Colon (tissue), 2 donors: Measurements from ENCODE around the gene CPB1.
"Not testable (repeated sequence)": the region's sequence is repeated elsewhere in the genome, so short reads cannot be mapped to it uniquely, and the experiment has no call there.

Experiments
- FAIRE-seq: peaks from 2 replicates; lab custom pipeline; 2012; peaks lifted over from hg19 to GRCh38; lab: Jason Lieb, UNC
- donor health status: control.
- donor health status: control.

CPB1 gene

DNA sequence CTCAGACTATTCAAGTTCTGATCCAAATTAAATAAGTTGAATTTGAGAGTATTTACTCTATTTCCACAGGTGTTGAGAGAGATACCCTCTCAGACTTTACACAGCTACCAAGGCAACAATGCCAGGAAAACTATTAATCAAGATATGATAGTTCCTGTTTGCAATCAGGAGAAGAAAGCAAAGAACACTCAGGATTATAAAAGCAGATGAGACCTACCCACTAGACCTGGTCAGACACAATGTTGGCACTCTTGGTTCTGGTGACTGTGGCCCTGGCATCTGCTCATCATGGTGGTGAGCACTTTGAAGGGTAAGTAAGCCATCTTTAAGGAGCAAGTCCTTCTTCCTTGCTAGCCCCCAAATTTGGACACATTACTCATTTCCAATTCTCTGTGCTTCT is at the start of gene CPB1:
CPB1 (plus strand) TSS at position 227 of the 400 bp plus-strand sequence; CDS start at position 240, 13 bp downstream.
- no peak for FAIRE-seq

DNA sequence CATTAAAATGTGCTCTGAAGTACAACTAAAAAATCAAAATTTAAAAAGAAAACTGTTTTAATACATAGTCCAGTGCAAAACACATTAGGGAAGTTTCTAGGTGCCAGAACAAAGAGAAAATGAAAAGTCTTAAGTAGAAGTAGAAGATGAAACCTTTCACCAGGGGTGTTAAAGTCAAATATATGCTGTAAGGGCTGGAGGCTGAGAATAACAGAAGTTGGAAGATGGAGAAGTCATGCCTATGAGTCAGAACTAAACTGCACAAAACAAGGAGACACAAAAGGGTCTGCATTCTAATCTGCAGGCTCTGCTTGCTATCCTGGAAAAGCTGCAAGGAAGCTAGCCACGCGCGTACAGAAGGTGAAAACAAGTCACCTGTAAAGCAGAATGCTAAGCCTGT is 48.7 kb upstream of the CPB1 start:
- no peak for FAIRE-seq

DNA sequence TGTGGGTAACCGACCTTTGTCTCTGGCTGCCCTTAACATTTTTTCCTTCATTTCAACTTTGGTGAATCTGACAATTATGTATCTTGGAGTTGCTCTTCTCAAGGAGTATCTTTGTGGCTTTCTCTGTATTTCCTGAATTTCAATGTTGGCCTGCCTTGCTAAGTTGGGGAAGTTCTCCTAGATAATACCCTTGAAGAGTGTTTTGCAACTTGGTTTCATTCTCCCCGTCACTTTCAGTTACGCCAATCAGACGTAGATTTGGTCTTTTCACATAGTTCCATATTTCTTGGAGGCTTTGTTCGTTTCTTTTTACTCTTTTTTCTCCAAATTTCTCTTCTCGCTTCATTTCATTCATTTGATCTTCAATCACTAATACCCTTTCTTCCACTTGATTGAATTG is 42.6 kb upstream of the CPB1 start:
- not testable (repeated sequence) for FAIRE-seq

DNA sequence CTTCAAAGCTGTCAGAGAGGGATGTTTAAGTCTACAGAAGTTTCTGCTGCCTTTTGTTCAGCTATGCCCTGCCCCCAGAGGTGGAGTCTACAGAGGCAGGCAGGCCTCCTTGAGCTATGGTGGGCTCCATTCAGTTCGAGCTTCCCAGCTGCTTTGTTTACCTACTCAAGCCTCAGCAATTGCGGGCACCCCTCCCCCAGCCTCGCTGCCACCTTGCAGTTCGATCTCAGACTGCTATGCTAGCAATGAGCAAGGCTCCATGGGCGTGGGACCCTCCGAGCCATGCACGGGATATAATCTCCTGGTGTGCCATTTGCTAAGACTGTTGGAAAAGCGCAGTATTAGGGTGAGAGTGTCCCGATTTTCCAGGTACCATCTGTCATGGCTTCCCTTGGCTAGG is 41.5 kb upstream of the CPB1 start:
- not testable (repeated sequence) for FAIRE-seq

DNA sequence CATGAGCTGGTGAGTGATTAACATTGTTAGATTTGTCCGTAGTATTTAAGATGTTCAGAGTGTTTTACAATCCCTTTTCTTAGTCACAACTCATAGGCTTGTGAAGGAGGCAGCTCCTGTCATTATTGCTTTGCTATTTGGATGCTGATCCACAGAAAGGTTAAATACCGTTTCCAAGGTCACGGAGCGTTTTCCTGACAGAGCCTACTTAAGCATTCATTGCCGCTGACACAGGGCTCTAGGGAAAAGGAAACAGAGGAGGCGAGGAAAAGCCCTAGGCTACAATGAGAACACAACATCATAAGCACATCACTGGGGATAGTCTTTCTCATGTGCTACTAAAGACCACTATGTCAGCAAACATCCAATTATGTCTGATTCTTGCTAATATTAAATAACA is 38.5 kb upstream of the CPB1 start:
- no peak for FAIRE-seq

DNA sequence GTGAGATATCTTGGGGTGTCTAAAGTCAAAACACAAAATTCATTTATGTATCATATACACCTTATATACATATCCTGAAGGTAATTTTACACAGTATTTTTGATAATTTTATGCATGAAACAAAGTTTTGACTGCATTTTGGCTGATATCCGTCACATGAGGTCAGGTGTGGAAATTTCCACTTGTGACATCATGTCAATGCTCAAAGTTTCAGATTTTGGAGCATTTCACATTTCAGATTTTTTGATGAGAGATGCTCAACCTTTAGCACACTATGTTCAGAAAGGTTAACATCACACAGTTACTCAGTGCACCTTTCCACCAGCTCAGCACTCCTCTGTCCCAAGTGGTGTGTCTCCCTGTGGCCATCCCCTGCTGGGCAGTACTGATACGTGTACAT is 37.7 kb upstream of the CPB1 start:
- no peak for FAIRE-seq

DNA sequence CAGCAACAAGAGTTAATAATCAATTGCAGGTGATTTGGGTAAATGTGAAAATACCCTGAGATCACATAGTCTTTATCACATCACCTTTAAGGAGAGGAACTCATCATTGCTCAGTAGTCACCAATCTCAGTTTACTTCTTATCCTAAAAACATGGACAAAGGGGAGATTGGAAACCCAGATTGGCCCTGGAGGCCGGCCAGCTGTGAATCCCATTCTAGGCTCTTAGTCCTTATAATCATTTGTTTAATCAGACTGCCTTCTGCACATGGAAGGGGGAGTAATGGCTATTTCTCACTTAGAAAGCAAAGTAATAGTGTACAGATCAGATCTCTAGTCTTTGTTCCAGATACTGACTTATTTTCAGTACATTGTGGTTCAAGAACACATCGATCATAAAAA is 37.2 kb upstream of the CPB1 start:
- no peak for FAIRE-seq

DNA sequence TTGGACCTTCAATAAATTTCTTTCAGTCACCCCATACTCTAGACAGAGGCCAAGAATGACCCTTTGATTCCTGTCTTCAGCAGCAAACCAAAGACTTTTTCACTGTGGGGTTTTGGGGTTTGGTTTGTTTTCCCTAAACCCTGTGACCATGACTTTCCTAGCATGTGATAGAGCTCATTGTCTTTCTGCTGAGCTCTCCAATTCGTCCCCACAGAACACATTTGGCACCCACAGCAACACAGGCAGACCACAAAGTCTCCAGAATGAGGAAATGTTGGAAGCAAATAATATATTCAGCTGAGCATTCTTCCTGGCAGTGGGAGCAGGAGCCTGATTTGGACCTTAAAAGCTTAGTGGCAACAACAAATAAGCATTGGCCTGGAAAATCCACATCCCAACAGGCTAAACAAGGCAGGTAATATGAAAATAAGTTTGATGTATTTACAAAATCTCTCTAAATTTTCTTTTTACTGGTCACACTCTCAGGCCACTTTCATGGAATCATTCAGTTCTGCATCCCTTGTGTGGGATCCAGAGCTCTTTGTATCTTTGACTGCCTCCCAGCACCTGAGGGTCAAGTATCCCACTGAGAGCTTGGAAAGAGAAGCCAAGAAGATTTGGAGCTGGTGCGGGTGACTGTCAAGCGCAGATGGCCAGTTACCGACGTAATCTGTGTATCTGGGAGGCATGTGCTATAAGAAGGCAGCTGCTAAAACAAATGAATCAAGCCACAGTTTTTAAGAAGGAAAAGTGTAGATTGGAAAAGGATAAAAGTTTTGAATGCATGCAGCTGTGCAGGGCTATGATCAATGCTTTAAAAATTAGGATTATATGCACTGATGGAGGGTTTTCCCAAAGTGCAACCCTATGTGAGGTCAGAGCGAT is 36.5 kb upstream of the CPB1 start:
- FAIRE-seq: no peak

DNA sequence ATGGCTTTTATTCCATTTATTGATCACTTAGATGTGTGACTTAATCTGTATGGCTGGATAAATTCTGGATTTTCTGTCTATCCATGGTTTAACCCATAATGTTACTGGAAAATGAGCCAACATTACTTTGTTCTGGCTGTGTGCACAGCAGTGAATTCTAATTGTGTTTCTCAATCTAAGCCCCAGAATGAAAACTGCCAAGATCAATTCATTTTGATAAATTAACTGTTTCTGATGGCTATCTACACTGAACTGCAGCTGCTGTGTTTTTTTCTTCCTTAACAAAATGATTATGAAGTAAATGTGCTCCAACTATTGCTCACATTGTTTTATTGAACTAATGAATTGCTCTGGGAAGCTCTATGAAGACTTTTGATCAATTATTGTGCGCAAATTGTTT is 35.7 kb upstream of the CPB1 start:
- no peak for FAIRE-seq

DNA sequence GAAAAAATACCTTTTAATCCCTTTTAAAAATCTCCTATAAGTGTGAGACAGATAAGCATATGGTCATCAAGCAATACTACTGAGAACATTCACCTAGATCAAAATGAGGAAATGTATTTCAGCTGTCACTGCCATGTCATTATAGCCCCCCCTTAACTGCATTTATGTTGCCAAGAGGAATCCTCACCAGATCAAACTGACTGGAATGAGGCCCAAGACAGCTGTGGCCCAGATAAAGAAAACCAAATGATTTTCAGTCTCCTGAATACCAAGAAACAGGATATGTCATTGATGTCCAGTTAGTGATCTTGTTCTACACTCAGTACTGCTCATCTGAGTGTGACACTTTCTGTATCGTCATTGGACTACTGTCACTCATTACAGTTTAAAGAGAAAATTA is 35.1 kb upstream of the CPB1 start:
- no peak for FAIRE-seq

DNA sequence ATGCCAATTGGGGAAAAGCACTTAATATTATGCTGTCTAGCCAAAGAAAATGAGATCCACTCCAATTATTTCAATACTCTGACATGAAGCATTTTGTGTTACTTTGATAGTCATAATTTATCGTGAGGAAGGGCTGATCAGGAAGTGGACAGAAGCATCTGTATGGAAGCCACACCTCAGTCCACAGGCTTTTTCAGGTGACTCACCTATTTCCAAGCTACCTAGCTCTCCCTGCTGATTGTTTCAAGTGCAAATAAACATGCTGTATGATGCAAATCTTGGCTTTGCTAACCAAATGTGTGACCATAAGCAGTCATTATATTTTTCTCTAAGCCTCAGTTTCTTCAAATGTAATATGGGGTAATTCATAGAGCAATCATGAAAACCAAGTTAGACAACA is 30.8 kb upstream of the CPB1 start:
- no peak for FAIRE-seq

DNA sequence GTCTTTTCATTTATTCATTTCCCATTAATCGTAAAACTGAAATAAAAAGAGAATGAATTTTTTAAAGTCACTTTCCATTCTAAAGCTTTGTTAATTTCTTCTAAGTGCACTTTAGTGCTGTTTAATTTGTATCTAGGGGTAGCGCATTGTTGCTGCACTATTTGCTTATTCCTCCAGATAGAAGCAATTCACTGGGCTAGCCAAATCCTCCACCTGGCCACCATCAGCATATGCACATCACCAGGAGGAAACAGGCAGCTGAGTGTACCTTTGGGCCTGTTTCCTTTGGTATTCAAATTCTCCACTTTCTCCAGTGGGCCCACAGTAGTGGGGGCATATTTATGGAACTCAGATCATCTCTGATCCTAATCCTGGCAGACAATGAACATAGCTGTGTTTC is 29.8 kb upstream of the CPB1 start:
- no peak for FAIRE-seq

DNA sequence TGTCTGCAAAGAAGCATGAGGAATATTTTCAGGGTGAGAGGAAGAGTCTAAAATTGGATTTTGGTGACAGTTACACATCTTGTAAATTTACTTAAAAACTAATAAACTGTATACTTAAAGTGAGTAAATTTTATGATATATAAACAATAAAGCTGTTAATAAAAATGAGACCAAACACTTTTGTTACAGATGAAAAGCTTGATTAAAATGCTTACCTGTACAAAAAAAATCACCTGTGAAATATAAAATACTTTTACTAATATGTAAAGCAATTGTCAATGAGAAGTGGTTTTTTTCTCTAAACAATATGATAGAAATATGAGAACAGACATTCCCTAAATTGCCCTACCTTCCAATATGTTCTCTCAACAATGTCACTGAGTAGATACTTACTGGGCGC is 27.2 kb upstream of the CPB1 start:
- no peak for FAIRE-seq

DNA sequence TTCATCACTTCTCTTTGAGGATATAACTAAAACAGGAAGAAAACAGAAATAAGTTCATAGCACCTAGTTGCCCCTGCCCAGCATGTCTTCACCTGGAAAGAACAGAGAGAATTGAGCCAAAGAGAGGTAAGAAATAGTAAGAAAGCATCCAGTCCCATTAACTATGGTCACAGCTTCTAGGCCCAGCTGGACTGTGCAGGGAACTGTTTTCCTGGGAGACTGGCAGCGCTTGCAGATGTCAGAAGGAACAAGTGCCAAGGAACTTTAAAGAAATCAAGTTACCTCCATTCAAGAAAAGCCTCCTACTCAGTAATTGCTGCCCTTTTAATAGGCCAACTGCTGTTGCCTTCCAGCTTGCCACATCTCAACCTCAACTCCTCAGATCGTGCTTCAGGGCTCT is 17.8 kb upstream of the CPB1 start:
- no peak for FAIRE-seq

DNA sequence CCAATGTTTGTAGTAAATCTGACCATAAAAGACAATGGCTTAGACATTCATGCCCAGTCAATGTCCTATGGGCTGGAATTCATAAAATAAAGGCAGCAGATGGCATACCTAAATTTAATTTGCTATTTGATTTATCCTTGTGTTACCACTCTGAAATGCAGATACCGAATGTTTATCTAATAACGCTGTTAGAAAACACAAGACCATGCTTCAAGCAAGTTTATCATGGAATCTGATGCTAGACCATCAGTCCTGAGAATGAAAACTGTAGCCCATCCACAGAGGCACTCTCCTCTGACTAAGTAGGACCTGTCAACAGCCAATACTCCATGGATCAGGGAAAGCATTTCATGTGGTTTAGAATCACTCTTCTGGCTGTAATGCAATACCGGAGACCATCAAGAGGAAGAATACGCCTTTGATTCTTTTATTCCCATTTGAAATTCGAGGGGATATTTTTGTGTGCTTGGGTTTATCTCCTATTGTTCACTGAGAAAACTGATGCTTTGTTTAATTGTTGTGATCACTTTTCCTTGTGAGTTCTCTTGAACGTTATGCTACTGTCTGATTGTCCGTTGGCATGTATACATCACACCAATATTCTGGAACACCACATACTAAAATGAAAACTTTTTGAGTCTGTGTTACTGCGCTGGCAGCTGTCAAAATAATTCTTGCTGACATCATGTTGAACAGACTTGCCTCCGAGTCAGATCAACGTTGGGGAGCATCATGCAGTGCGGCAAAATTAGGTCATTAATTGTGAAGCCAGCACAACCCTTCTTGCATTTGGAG is 12.1 kb upstream of the CPB1 start:
- FAIRE-seq: no peak

DNA sequence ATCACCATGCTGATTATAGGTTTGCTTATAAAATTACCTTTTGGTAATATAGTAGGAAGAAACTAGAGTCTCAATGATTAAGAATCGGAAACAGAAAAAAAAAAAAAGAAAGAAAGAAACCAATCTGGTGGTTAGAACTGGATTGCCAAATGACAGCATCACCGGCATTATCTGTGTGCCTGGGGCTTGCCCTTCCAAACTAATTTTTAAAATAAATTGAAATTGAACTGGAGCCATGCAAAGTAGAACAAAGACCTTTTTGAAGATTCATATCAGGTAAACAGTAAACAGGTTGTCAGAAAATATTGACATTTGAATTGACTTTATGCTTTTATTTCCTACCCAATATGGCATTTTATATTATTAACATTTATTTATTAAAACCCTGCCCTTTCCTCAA is 11.2 kb upstream of the CPB1 start:
- no peak for FAIRE-seq

DNA sequence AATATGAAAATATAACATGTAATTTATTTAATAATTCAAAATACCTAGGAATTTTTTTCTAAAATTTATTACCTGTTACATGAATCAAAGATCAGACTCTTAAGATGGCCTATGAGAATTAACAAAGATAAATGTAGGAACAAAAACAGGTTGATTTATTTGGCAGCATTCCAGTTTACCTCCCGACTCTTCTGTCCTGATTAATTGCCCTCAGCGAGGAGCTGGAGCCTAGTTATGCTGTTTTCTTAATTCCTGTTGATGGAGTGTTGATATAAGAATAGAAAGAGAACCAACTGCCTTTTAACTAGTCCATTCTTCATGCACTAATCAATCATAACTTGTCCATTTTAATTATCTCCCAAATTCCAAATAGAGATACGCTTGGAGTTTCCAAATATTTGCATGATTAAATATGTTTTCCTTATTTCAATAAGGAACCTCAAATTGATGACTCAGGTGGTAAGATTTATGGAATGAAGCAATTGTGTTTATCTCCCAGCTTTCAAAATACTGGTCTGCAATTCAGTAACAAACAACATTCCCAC is 10.6 kb upstream of the CPB1 start:
- no peak for FAIRE-seq

DNA sequence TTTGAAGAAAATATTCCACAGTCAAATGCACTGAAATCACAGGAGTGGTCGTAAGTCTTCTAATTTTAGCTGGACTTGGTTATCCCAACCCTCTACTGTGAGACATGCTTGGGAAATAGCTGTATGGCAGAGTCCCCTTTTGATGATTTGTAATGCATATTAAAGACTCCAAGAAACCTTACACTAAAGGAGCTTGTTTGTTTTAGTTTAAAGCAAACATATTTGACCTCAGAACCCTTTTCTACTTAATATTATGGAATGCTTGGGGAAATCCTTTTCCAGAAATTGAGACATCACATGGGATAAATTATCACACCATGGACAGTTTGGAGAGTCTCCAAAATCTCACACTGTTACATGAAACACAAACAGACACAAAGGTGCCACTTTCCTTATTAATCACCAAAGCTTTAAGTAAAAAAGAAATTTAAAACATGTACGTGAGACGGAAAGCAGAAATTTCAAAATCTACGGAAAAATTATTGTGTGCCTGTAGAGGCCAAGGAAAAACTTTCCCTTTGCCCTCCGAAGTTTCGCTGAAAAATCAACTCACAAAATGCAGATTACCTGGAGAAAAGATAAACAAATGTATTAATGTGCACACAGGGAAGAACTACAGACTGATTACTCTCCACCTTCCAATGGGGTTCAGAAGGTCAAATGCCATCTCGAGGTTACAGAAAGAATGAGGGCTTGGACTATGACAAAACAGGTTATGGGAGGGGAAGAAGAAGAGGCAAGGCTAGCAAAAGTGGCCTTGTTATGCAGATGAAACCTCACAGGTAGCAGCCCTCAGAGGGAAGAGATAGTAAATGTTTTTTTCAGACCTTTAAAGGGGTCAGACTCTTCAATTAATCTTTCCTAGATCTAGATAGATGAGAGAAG is 7.0 kb upstream of the CPB1 start:
- FAIRE-seq: no peak

DNA sequence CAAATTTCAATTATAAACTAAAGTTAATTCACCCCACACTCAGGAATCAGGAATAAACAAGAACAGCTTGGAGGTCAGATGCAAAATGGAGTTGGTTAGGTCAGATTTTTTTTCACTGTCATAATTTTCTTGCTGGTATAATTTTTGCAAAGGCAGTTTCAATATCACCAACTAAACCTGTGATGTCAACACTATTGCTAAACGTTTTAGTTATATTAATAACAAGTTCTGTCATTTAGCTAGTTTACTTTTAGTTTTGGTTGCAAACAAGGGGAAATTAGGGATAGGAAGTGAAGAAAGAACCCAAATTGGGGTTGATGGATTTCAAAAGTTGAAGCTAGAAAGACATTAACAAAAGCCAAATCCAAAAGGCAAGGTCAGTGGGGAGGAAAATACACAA is 4.6 kb upstream of the CPB1 start:
- FAIRE-seq: no peak

DNA sequence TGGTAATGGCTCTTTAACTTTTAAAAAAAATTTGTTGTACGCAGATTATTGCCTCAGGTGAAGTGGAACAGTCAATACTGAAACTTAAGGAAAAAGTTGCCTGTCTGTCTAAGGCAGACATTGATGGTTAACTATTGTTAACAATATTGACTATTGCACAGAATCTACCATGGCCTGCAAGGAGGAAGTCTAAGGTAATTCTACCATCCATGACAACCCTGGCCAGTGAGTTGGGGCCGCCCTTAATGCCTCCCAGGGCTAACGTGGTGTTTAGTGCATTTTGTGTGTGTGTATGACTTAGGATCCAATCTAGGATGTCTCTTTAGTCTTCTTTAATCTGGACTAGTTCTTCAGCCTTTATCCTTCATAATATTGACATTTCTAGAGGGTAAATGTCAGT is 2.1 kb upstream of the CPB1 start:
- FAIRE-seq: no peak

DNA sequence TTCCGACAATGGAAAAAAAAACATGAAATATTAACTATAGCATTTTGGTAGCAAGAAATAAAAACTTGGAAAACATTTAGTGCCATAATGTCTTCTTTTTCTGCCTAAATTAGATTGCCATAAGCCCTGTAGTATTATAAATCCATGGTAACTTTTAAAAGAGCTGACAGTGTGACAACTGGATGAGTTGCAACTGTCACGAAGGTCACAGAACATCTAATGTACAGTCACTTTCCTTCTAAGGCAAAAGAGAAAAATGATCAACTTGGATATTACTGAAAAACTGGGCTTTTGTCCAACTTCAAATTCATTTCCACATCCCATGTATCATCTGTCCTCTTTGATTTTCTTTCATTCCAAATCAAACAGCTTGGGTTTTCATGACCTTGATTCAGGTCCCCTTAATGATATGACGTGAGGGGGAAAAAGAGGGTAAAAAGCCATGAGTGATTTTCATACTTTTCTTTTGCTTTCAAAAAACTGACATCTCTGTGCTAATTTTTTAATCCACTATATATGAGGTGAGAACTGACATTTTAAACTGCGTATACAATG is 602 bp downstream of the CPB1 start:
- FAIRE-seq: no peak

DNA sequence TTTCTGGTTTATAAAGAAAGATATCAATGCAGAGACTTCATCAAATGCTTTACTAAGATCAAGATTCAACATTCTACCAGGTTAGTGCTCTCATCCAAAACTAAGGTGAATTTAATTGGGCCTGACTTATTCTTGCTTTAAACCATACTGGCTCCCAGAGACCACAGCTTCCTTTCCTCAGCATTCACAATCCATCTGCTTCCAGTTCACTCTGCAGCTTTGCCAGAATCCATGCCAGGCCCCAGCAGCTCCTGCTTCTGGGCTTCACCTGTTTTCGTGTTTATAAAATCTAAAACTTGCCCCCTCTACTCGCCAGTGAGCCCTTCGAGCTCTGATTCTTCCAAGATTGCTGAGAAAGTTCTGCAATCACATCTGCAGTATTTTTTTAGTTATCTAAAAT is 2.3 kb downstream of the CPB1 start:
- no peak for FAIRE-seq
